GM13977 (cell line): ENCODE results near the gene PRUNE2.

ENCODE experiments used
- DNase-seq: peaks from one replicate; pipeline ENCODE4 v3.0.0; 2012; ENCODE audit warnings: low spot score
- CTCF ChIP-seq: IDR thresholded peaks from 2 replicates; pipeline ENCODE4 v1.5.1; 2012; ENCODE audit warnings: mild to moderate bottlenecking, control low read depth; ENCODE audit not compliant: insufficient read depth; ENCODE audit errors: extremely low read depth, missing control alignments
- in situ Hi-C: fragments of 300-500 bp; cut with MboI; formaldehyde crosslinking; loops from one replicate; pipeline ENCODE4 v1.12.0; 2022; ENCODE audit warnings: low sequenced_read_pairs, low pct_unique_long_range_greater_than_20kb, mixed read lengths, inconsistent platforms; ENCODE audit not compliant: unreplicated experiment

Gene PRUNE2

GRCh38 chr9:76697554-76697953, 208.4 kb downstream of the PRUNE2 start:
- no peak for TF ChIP-seq CTCF
- no peak for DNase-seq
- in situ Hi-C loops: no loop called here

GRCh38 chr9:76697081-76697480, 208.8 kb downstream of the PRUNE2 start:
- DNase-seq: no peak
- no peak for TF ChIP-seq CTCF
- in situ Hi-C loops: no loop called here

GRCh38 chr9:76693912-76694311, 212.0 kb downstream of the PRUNE2 start:
- in situ Hi-C loops: no loop called here
- no peak for DNase-seq
- no peak for TF ChIP-seq CTCF

- in situ Hi-C loops: no loop called here
- no peak for DNase-seq
- TF ChIP-seq CTCF: no peak
Observed at GRCh38 chr9:76692458-76693129, 213.3 kb downstream of the PRUNE2 start.

- in situ Hi-C loops: no loop called here
- TF ChIP-seq CTCF: no peak
Observed at GRCh38 chr9:76691517-76692313, 214.2 kb downstream of the PRUNE2 start.

GRCh38 chr9:76690973-76691370, 214.9 kb downstream of the PRUNE2 start:
- no peak for TF ChIP-seq CTCF
- in situ Hi-C loops: no loop called here

More at GRCh38 chr9:76691517-76692313, 214.2 kb downstream of the PRUNE2 start:
- DNase-seq: no peak

More at GRCh38 chr9:76690973-76691370, 214.9 kb downstream of the PRUNE2 start:
- DNase-seq: no peak
